ENCODE results near the gene GJE1.

The GJE1 gene

GRCh38 chr6:142182004-142182403 lies 49.3 kb downstream of the GJE1 start:
- H3K4me3 ChIP-seq (ENCODE audit: low read length): no peak overlapping the region
- no peaks in the 10 kb centered on the region for H3K27me3 ChIP-seq (ENCODE audit: control insufficient read depth, low read length)
- no peaks in the 10 kb centered on the region for H3F3A ChIP-seq (ENCODE audit: control insufficient read depth, insufficient read depth)
- no peaks in the 10 kb centered on the region for H4K20me1 ChIP-seq (ENCODE audit: control insufficient read depth, insufficient read depth, low read depth, low read length)
- H3K9me2 ChIP-seq (replicated peaks; ENCODE audit: control insufficient read depth, low read length): no peaks in the 10 kb centered on the region
- H3K27ac ChIP-seq (ENCODE audit: low read depth, low read length): no peak overlapping the region
- H3K4me1 ChIP-seq (ENCODE audit: control insufficient read depth, low read length): no peaks in the 10 kb centered on the region
- H3K79me2 ChIP-seq (ENCODE audit: control insufficient read depth, low read length): no peaks in the 10 kb centered on the region
- H3K4me2 ChIP-seq (ENCODE audit: low read length): no peak overlapping the region
- no peaks in the 10 kb centered on the region for H3K9me3 ChIP-seq (ENCODE audit: control insufficient read depth, insufficient read depth, low read length)
- TF ChIP-seq CTCF (IDR thresholded peaks at IDR 0.05; ENCODE audit: low read depth, low read length, poor library complexity, severe bottlenecking): no peak
- TF ChIP-seq EZH2phosphoT487 (IDR thresholded peaks at IDR 0.05; ENCODE audit: borderline replicate concordance, low read length): no peak
- peaks cover 10% of the 10 kb centered on the region; the same call in 1 of the 2 replicates for H3K36me3 ChIP-seq (ENCODE audit: control insufficient read depth, low read length)

GRCh38 chr6:142183351-142183750 lies 50.6 kb downstream of the GJE1 start:
- Histone ChIP-seq H3K36me3 (ENCODE audit: control insufficient read depth, low read length) (0 out of 2 replicates have a peak, but pooled peaks cover 2% of the 10 kb centered on the region), H3K9me3 (ENCODE audit: control insufficient read depth, insufficient read depth, low read length) (no peaks in the 10 kb centered on the region), H3K79me2 (ENCODE audit: control insufficient read depth, low read length) (no peaks in the 10 kb centered on the region), H3K4me3 (ENCODE audit: low read length) (no peak overlapping the region), H3K27ac (ENCODE audit: low read depth, low read length) (no peak overlapping the region), H3F3A (ENCODE audit: control insufficient read depth, insufficient read depth) (no peaks in the 10 kb centered on the region), H3K27me3 (ENCODE audit: control insufficient read depth, low read length) (no peaks in the 10 kb centered on the region), H3K9me2 (replicated peaks; ENCODE audit: control insufficient read depth, low read length) (no peaks in the 10 kb centered on the region), H4K20me1 (ENCODE audit: control insufficient read depth, insufficient read depth, low read depth, low read length) (no peaks in the 10 kb centered on the region), H3K4me2 (ENCODE audit: low read length) (no peak overlapping the region), H3K4me1 (ENCODE audit: control insufficient read depth, low read length) (no peaks in the 10 kb centered on the region)
- TF ChIP-seq EZH2phosphoT487 (IDR thresholded peaks at IDR 0.05; ENCODE audit: borderline replicate concordance, low read length) (no peak), CTCF (IDR thresholded peaks at IDR 0.05; ENCODE audit: low read depth, low read length, poor library complexity, severe bottlenecking) (no peak)

GRCh38 chr6:142184307-142184706 lies 51.6 kb downstream of the GJE1 start:
- Histone ChIP-seq H3K4me2 (ENCODE audit: low read length) (no peak overlapping the region), H3F3A (ENCODE audit: control insufficient read depth, insufficient read depth) (no peaks in the 10 kb centered on the region), H3K9me3 (ENCODE audit: control insufficient read depth, insufficient read depth, low read length) (no peaks in the 10 kb centered on the region), H3K27me3 (ENCODE audit: control insufficient read depth, low read length) (no peaks in the 10 kb centered on the region), H3K27ac (ENCODE audit: low read depth, low read length) (no peak overlapping the region), H3K36me3 (ENCODE audit: control insufficient read depth, low read length) (peaks cover 6% of the 10 kb centered on the region; the same call in 1 of the 2 replicates), H4K20me1 (ENCODE audit: control insufficient read depth, insufficient read depth, low read depth, low read length) (no peaks in the 10 kb centered on the region), H3K4me3 (ENCODE audit: low read length) (no peak overlapping the region), H3K4me1 (ENCODE audit: control insufficient read depth, low read length) (no peaks in the 10 kb centered on the region), H3K9me2 (replicated peaks; ENCODE audit: control insufficient read depth, low read length) (no peaks in the 10 kb centered on the region), H3K79me2 (ENCODE audit: control insufficient read depth, low read length) (no peaks in the 10 kb centered on the region)
- TF ChIP-seq CTCF (IDR thresholded peaks at IDR 0.05; ENCODE audit: low read depth, low read length, poor library complexity, severe bottlenecking): no peak
- TF ChIP-seq EZH2phosphoT487 (IDR thresholded peaks at IDR 0.05; ENCODE audit: borderline replicate concordance, low read length): no peak

Measured in DOHH2 (cell line).